Activated CD8-positive, alpha-beta memory T cell treated with anti-CD3 and anti-CD28 coated beads for 1 hour (primary cell): ENCODE measurements around the gene PNLDC1.
"Not testable (repeated sequence)": the region's sequence is repeated elsewhere in the genome, so short reads cannot be mapped to it uniquely, and the experiment has no call there.

Experiments used
- DNase-seq, 2 donors: peaks; one replicate each; pipeline ENCODE4 v3.0.0-alpha.2; 2020; ENCODE audit warnings: low read depth in 1 of 2; ENCODE audit errors: extremely low read depth in 1 of 2

The PNLDC1 gene

GRCh38 chr6:159778131-159778530 lies 21.9 kb upstream of the PNLDC1 start:
- DNase-seq: no peak

DNA sequence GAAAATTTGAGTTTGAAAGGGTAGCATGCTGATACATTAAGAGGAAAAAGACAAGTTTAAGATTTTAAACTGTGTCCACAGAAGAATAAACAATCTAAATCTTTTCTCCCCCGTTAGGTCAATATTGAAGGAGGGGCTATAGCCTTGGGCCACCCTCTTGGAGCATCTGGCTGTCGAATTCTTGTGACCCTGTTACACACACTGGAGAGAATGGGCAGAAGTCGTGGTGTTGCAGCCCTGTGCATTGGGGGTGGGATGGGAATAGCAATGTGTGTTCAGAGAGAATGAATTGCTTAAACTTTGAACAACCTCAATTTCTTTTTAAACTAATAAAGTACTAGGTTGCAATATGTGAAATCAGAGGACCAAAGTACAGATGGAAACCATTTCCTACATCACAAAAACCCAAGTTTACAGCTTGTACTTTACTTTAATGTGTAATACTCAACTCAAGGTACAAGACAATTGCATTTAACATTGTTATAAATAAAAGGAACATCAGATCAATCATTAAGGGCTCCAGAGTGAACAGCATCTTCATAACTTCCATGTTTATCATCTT lies 21.5 kb upstream of the PNLDC1 start:
- DNase-seq: no peak

GRCh38 chr6:159788276-159788675 lies 11.8 kb upstream of the PNLDC1 start:
- peak in 1 of 2 donors; percentile 2 for DNase-seq

- peak in 1 of 2 donors; percentile 14 for DNase-seq
Observed at GRCh38 chr6:159788753-159789376, 11.2 kb upstream of the PNLDC1 start.

GRCh38 chr6:159789377-159790148 lies 10.5 kb upstream of the PNLDC1 start, which contains the start of gene TCP1:
Gene TCP1, minus strand, starts transcription at chr6:159789602. Its CDS starts 134 bp downstream, at chr6:159789468.
- DNase-seq: peak; percentile 96 to 99

GRCh38 chr6:159790149-159790955 lies 9.7 kb upstream of the PNLDC1 start, which contains the start of gene MRPL18:
Gene MRPL18, plus strand, starts transcription at chr6:159790467. Its CDS starts 121 bp downstream, at chr6:159790588.
- peak; percentile 61 to 79 for DNase-seq

DNA sequence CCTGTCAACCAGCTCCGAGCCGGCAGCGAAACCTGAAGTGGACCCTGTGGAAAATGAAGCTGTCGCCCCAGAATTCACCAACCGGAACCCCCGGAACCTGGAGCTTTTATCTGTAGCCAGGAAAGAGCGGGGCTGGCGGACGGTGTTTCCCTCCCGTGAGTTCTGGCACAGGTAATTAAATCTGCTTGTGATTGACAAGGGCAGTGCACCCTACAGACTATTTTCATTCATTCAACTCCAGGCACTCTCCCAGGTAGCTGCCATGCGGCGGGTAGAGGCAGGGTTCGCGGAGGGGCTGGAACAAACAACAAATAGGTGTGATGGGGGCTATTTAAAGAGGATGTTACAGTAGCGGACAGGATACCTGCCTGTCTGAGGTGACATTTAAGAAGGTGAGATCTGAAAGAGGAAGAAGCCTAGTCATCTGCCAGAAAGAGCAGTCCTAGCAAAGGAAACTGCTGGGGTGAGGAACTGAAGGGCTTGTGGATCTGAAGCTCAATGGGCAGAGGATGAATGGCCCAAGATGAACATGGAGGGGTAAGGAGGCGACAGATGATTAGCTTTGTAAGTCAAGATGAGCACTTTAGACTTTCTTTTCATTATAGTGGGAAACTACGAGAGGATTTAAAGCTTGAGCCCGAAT lies 9.0 kb upstream of the PNLDC1 start:
- peak in 1 of 2 donors; percentile 1 for DNase-seq

- DNase-seq: not testable (repeated sequence)
Observed at GRCh38 chr6:159794976-159795375, 5.1 kb upstream of the PNLDC1 start.

DNA sequence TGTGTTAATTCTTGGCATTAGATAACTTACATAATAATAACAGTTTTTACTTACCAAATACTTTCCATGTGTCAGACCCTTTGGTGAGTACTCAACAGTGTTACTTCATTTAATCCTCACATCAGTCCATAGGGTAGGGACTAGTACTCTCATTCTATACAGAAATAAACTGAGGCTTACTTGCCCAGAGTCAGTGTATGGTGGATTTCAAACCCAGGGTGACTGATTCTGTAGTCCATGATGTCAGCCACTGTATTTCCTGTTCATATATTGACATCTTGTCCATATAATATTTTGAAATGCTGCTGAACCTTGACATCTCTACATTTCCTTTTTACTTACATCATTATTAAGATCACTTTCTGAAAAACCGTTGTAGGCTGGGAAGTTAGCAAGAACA lies 2.5 kb upstream of the PNLDC1 start:
- no peak for DNase-seq

GRCh38 chr6:159801935-159802334 lies 1.9 kb downstream of the PNLDC1 start:
- DNase-seq: no peak

DNA sequence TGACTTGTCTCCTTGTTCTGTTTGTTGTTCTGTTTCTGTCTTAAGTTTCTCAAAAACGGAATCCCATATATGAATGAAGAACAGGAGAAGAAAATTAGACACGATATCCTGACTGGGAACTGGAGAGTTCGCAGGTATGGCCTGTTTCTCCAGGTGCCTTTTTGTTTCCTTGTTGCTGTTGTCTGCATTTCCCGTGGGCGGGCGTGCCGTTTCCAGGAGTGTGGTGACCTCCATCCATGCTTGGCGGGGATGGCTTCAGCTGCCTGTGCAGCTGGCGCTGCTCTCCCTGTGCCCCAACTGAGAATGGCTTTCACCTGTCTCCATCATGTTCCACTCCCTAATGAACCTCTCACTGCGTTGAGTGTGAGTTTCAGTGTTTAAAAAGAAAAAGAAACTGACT lies 4.4 kb downstream of the PNLDC1 start:
- DNase-seq: no peak

GRCh38 chr6:159805440-159806020 lies 5.5 kb downstream of the PNLDC1 start:
- no peak for DNase-seq

- DNase-seq: no peak
Observed at GRCh38 chr6:159806021-159806458, 6.0 kb downstream of the PNLDC1 start.

GRCh38 chr6:159807150-159807858 lies 7.2 kb downstream of the PNLDC1 start:
- DNase-seq: no peak

DNA sequence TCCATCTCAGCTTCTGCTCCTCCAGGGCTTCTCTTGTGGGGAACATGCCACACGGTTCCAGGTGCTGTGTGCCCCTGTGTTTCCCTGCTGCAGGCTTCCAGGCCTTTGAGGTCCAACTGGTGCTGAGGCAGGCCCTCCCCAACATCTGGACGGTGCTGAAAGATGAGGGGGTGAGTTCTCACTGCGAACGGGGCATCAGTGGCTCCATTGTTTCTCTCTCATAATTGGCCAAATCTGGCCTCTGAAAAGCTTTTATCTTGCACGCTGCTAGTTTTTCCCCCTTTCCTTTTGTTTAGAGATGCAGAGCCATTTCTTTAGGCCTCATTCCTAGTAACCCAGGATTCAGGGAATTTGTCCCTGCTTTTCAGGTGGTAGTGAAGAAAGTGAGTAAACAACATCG lies 8.6 kb downstream of the PNLDC1 start:
- no peak for DNase-seq

- DNase-seq: no peak
Observed at GRCh38 chr6:159809149-159809548, 9.1 kb downstream of the PNLDC1 start.

- no peak for DNase-seq
Observed at GRCh38 chr6:159813781-159814180, 13.7 kb downstream of the PNLDC1 start.

- no peak for DNase-seq
Observed at GRCh38 chr6:159815410-159815809, 15.3 kb downstream of the PNLDC1 start.

DNA sequence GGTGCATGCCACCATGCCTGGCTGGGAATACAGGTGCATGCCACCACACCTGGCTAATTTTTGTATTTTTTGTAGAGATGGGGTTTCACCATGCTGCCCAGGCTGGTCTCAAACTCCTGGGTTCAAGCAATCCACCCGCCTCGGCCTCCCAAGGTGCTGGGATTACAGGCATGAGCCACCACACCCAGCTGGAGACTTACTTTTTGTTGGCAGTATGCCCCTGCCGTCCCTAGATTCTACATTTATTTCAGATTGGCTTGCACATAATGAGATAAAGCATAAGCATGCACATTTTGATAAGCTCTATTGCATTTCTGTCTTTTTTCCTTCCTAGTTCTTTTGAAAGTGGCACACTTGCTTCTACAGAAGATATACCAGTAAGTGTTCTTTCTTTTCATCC lies 16.7 kb downstream of the PNLDC1 start:
- not testable (repeated sequence) for DNase-seq
